IPS-18c (cell line): ENCODE measurements around the gene COL11A1.
"Not testable (repeated sequence)": the region's sequence is repeated elsewhere in the genome, so short reads cannot be mapped to it uniquely, and the experiment has no call there.

Experiments used
- H3K4me3 ChIP-seq: 2 replicates; pipeline ENCODE4 v1.7.0; 2013; ENCODE audit warnings: low read depth, mild to moderate bottlenecking, low read length, moderate library complexity; ENCODE audit not compliant: insufficient read depth
- H3K9me3 ChIP-seq: one replicate; pipeline ENCODE4 v1.6.1; 2013; ENCODE audit warnings: mild to moderate bottlenecking, low read length, moderate library complexity; ENCODE audit not compliant: control insufficient read depth, insufficient read depth

COL11A1 gene

GRCh38 chr1:103106426-103107341 lies 1.6 kb downstream of the COL11A1 start:
- H3K9me3 ChIP-seq = no peaks in the 10 kb centered on the region
- peak overlapping the region; percentile 72 for H3K4me3 ChIP-seq

DNA sequence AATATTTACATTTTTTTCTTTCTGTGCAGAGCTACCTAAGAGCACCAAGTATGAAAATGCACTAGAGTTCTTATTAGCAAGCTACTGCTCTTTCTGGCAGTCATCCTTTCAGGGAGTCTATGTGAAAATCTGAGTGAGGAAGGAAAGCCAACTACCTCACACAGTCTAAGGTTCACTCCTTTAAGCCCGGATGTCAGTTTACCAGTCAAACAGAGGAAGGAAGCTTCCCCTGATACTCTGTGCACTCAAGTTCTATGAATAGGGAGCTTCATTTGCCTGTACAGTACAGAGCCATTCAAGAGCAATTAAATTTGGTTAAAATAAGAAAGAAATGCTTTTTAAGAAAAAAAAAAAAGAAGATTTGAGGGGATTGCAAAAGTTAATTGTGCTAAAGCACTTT lies 6.9 kb downstream of the COL11A1 start:
- Histone ChIP-seq H3K4me3 (no peak overlapping the region), H3K9me3 (no peaks in the 10 kb centered on the region)

- no peaks in the 10 kb centered on the region for H3K9me3 ChIP-seq
- H3K4me3 ChIP-seq = no peak overlapping the region
Measured at GRCh38 chr1:103089221-103089620, 19.1 kb downstream of the COL11A1 start.

DNA sequence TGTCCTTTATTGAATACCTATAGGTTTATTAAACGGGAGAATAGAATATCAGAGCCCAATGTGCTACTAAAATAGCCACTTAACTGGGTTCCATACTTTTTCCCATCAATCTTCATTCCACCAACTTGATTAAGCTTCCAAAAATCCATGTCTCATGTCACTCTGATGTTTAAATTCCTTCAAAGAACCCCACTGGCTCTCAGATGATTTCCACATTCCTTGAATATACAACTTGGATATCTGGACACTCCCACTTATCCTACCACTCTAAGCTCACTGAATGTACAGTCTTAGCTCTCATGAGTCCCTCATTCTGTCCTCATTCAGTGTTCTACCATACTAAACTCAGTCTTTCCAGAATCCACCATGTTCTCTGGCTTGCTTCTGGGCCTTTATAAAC lies 21.1 kb downstream of the COL11A1 start:
- no peaks in the 10 kb centered on the region for H3K9me3 ChIP-seq
- no peak overlapping the region for H3K4me3 ChIP-seq

- H3K4me3 ChIP-seq = no peak overlapping the region
Measured at GRCh38 chr1:103084181-103084580, 24.1 kb downstream of the COL11A1 start.

GRCh38 chr1:103075316-103076000 lies 32.9 kb downstream of the COL11A1 start:
- Histone ChIP-seq H3K9me3 (no peaks in the 10 kb centered on the region), H3K4me3 (no peak overlapping the region)

More at GRCh38 chr1:103084181-103084580, 24.1 kb downstream of the COL11A1 start:
- no peaks in the 10 kb centered on the region for H3K9me3 ChIP-seq

- H3K9me3 ChIP-seq = no peaks in the 10 kb centered on the region
- H3K4me3 ChIP-seq = no peak overlapping the region
Measured at GRCh38 chr1:103074224-103074623, 34.1 kb downstream of the COL11A1 start.

- Histone ChIP-seq H3K4me3 (no peak overlapping the region), H3K9me3 (no peaks in the 10 kb centered on the region)
Measured at GRCh38 chr1:103069201-103069600, 39.1 kb downstream of the COL11A1 start.

DNA sequence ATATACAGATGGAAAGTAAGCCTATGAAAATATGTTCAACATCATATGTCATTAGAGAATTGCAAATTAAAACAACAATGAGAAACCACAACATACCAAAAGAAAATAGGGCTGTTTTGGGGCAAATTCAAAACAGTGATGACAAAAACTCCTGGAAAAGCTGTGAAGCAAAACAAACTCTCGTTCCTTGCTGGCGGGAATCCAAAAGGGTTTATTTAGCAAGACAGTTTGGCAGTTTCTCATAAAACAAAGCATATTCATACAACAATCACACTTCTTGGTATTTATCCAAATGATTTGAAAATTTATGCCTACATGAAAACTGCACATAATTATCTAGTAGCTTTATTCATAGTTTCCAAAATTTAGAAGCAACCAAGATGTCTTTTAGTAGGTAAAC lies 44.4 kb downstream of the COL11A1 start:
- Histone ChIP-seq H3K9me3 (no peaks in the 10 kb centered on the region), H3K4me3 (no peak overlapping the region)

GRCh38 chr1:103058391-103058790 lies 49.9 kb downstream of the COL11A1 start:
- H3K9me3 ChIP-seq = no peaks in the 10 kb centered on the region
- H3K4me3 ChIP-seq = no peak overlapping the region

GRCh38 chr1:103056423-103056822 lies 51.9 kb downstream of the COL11A1 start:
- Histone ChIP-seq H3K9me3 (no peaks in the 10 kb centered on the region), H3K4me3 (no peak overlapping the region)

DNA sequence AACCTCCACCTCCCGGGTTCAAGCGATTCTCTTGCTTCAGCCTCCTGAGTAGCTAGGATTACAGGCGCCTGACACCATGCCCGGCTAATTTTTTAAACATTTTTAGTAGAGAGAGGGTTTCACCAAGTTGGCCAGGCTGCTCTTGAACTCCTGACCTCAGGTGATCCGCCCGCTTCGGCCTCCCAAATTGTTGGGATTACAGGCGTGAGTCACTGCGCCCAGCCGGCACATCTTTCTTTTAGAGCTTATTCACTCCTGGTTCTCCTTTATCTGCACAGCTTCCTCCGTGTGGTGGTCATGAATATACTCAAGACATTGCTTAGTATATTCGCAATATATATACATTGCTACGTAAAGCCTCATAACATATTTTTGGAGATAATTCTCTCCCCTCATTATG lies 80.2 kb downstream of the COL11A1 start:
- not testable (repeated sequence) for H3K9me3 ChIP-seq, H3K4me3 ChIP-seq

GRCh38 chr1:103025858-103026409 lies 82.4 kb downstream of the COL11A1 start:
- H3K4me3 ChIP-seq = no peak overlapping the region
- H3K9me3 ChIP-seq = no peaks in the 10 kb centered on the region

- no peaks in the 10 kb centered on the region for H3K9me3 ChIP-seq
- no peak overlapping the region for H3K4me3 ChIP-seq
Measured at GRCh38 chr1:103024051-103024450, 84.3 kb downstream of the COL11A1 start.

DNA sequence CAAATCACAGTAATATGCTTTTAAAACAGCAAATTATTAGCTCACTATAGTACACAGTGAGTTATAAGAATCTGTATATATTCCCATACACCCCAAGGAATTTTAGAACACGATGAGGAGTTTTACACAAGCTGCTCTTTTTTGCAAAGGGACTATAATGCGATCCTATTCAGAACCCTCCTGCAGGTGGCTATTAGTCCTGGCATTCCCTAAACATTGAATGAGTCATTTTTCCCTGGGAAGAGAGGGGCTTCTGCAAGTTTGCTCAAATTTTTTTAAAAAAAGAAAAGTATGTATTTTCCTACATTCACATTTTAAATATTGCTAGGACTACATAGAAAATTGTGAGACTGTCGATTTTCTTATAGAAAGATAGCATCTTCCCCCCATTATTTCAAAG lies 106.3 kb downstream of the COL11A1 start:
- Histone ChIP-seq H3K9me3 (no peaks in the 10 kb centered on the region), H3K4me3 (no peak overlapping the region)

DNA sequence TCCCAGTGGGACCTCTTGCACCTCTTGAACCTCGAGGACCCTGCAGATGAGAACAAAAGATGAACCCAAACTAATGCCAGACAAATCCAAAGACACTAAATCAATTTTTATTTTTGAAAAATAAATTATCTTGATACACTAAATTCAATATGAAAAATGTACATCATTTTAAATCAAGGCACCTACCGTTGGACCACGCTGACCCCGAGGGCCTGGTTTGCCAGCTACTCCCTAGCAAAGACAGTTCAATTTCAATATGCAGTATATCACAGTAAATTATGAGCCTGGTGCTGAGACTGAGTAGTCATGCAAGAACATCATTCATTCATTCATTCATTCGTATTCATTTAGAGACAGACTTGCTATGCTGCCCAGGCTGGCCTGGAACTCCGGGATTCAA lies 129.4 kb downstream of the COL11A1 start:
- Histone ChIP-seq H3K4me3 (no peak overlapping the region), H3K9me3 (no peaks in the 10 kb centered on the region)

- Histone ChIP-seq H3K4me3 (no peak overlapping the region), H3K9me3 (no peaks in the 10 kb centered on the region)
Measured at GRCh38 chr1:102977292-102977691, 131.0 kb downstream of the COL11A1 start.

DNA sequence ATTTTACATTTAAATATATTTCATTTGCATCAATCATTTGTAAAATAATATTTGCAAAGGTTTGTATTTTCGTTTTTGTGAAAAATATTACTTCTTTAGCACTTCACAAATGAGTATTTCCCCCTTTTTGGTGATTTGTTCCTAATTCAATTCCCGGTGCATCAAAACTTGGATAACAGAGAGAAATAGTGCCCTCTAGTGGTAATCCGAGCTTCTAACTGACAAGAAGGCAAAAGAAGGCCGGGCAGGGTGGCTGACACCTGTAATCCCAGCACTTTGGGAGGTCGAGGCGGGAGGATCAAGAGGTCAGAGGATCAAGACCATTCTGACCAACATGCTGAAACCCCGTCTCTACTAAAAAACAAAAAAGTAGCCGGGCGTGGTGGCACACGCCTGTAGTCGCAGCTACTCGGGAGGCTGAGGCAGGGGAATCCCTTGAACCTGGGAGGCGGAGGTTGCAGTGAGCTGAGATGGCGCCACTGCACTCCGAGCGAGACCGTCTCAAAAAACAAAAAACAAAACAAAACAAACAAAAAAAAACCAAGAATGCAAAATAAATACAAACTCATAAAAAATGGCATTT lies 137.7 kb downstream of the COL11A1 start:
- no peaks in the 10 kb centered on the region for H3K9me3 ChIP-seq

More for the DNA sequence above, 137.7 kb downstream of the COL11A1 start:
- no peak overlapping the region for H3K4me3 ChIP-seq
